ENCODE results near the gene MRPL44. TPM values are rescaled to one million over a fixed set of nuclear protein-coding genes. Genes with fewer than 3 reads are reported as not detected.
A peak's percentile ranks its signal among the peaks of the same experiment; 100 is the strongest.

MRPL44 gene
- total and polyA plus RNA-seq, 2 of the 13 experiments (the other 11 are each of a cell fraction or from before 2014, with no cell fraction given), result 38.4 to 78.0 TPM

GRCh38 chr2:223929571-223930102 is 27.6 kb upstream of the MRPL44 start (continued):
- TF ChIP-seq AKNA (CRISPR knock-in tag; IDR thresholded peaks at IDR 0.05; ENCODE audit: borderline replicate concordance) (0 out of 2 replicates have a peak, but pooled peaks have one; percentile 37), BRCA1 (CRISPR knock-in tag; IDR thresholded peaks at IDR 0.05) (0 out of 2 replicates have a peak, but pooled peaks have one; percentile 67), ELF1 (CRISPR knock-in tag; IDR thresholded peaks at IDR 0.05) (0 out of 2 replicates have a peak, but pooled peaks have one; percentile 6), ARNT2 (CRISPR knock-in tag; IDR thresholded peaks at IDR 0.05; ENCODE audit: low read depth) (no peak), ZNF451 (CRISPR knock-in tag; IDR thresholded peaks at IDR 0.05) (no peak), ZNF232 (CRISPR knock-in tag; IDR thresholded peaks at IDR 0.05; ENCODE audit: borderline replicate concordance) (0 out of 2 replicates have a peak, but pooled peaks have one; percentile 31), CHD4 (IDR thresholded peaks at IDR 0.05; ENCODE audit: borderline replicate concordance, low read length) (0 out of 2 replicates have a peak, but pooled peaks have one; percentile 23), PCBP1 (IDR thresholded peaks at IDR 0.05; ENCODE audit: borderline replicate concordance, low read depth, low read length) (no peak), PBX3 (CRISPR knock-in tag; IDR thresholded peaks at IDR 0.05; ENCODE audit: borderline replicate concordance) (peak; percentile 42; the same call in 1 of the 2 replicates), HNF4A (CRISPR knock-in tag; IDR thresholded peaks at IDR 0.05) (peak; percentile 46), NR2F1 (CRISPR knock-in tag; IDR thresholded peaks at IDR 0.05) (peak in 1 of 2 experiments; percentile 15; a peak in 1 of 4 replicates), ZNF646 (CRISPR knock-in tag; IDR thresholded peaks at IDR 0.05) (0 out of 2 replicates have a peak, but pooled peaks have one; percentile 33), ZBTB43 (CRISPR knock-in tag; conservative IDR thresholded peaks at IDR 0.05) (0 out of 2 replicates have a peak, but pooled peaks have one; percentile 34), SRY (CRISPR knock-in tag; IDR thresholded peaks at IDR 0.05) (no peak)

Data from HepG2 (cell line).